ENCODE results near the gene HIPK3. TPM values are rescaled to one million over a fixed set of nuclear protein-coding genes. Genes with fewer than 3 reads are reported as not detected.
"Not testable (repeated sequence)": the region's sequence is repeated elsewhere in the genome, so short reads cannot be mapped to it uniquely, and the experiment has no call there.

The HIPK3 gene
- total RNA-seq, 1 donor from 2014 or later: 478 TPM

GRCh38 chr11:33294797-33295196 lies 37.6 kb downstream of the HIPK3 start:
- no peak overlapping the region for H3K27ac ChIP-seq (ENCODE audit: low read depth, low read length)

DNA sequence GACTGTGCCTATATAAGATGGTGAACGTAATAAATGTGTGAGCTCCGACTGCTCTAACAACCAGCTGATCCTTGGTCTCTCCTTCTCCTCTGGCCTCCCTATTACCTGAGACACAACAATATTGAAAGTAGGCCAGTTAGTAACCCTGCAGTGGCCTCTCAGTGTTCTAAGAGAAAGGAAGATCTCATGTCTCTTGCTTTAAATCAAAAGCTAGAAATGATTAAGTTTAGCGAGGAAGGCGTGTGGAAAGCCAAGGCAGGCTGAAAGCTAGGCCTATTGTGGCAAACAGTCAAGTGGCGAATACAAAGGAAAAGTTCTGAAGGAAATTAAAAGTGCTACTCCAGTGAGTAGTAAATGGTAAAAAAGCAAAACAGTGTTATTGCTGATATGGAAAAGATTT lies 39.5 kb downstream of the HIPK3 start:
- no peak overlapping the region for H3K27ac ChIP-seq (ENCODE audit: low read depth, low read length)
- no peaks in the 10 kb centered on the region for H3K27me3 ChIP-seq (ENCODE audit: control insufficient read depth in 3 of 3, insufficient read depth in 3 of 3, low read length in 3 of 3)
- peaks cover 24 to 26% (median 24%) of the 10 kb centered on the region in 3 donors for H3K4me1 ChIP-seq (ENCODE audit: control insufficient read depth in 3 of 3, insufficient read depth in 3 of 3, low read length in 3 of 3)
- no peak overlapping the region for H3K9ac ChIP-seq (ENCODE audit: low read depth in 1 of 3, low read length in 3 of 3)
- H3K4me3 ChIP-seq (ENCODE audit: low read length in 3 of 3): no peak overlapping the region
- H3K9me3 ChIP-seq (ENCODE audit: control insufficient read depth in 3 of 3, low read length in 3 of 3): no peaks in the 10 kb centered on the region
- H3K36me3 ChIP-seq (ENCODE audit: control insufficient read depth in 3 of 3, insufficient read depth in 3 of 3, low read length in 3 of 3): peaks cover 3 to 5% (median 5%) of the 10 kb centered on the region in 3 donors

More at GRCh38 chr11:33294797-33295196, 37.6 kb downstream of the HIPK3 start:
- H3K9me3 ChIP-seq (ENCODE audit: control insufficient read depth in 3 of 3, low read length in 3 of 3): no peaks in the 10 kb centered on the region
- H3K27me3 ChIP-seq (ENCODE audit: control insufficient read depth in 3 of 3, insufficient read depth in 3 of 3, low read length in 3 of 3): no peaks in the 10 kb centered on the region
- no peak overlapping the region for H3K9ac ChIP-seq (ENCODE audit: low read depth in 1 of 3, low read length in 3 of 3)
- no peak overlapping the region for H3K4me3 ChIP-seq (ENCODE audit: low read length in 3 of 3)
- peaks cover 20 to 33% (median 23%) of the 10 kb centered on the region in 3 donors for H3K4me1 ChIP-seq (ENCODE audit: control insufficient read depth in 3 of 3, insufficient read depth in 3 of 3, low read length in 3 of 3)
- H3K36me3 ChIP-seq (ENCODE audit: control insufficient read depth in 3 of 3, insufficient read depth in 3 of 3, low read length in 3 of 3): peaks cover 3 to 5% (median 5%) of the 10 kb centered on the region in 3 donors

DNA sequence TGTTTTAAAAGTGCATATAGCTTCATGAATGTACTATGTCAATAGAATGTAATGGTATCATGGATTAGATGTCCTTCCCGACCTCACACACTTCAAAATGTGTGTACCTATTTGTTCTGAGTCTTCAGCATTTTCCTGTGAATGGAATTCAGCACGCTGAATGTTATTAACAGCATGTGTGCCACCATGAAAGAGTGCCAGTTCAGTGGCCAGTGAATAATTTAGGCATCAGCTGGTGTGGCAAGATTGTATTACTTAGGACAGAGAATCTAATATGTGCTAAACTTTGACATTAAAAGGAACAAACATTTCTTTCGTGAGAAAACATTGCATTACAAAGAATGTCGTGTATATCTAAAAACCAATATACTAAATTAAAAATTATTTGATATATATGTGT lies 46.4 kb downstream of the HIPK3 start:
- peaks cover 16 to 25% (median 20%) of the 10 kb centered on the region in 3 donors for H3K4me1 ChIP-seq (ENCODE audit: control insufficient read depth in 3 of 3, insufficient read depth in 3 of 3, low read length in 3 of 3)
- H3K9me3 ChIP-seq (ENCODE audit: control insufficient read depth in 3 of 3, low read length in 3 of 3): no peaks in the 10 kb centered on the region
- H3K36me3 ChIP-seq (ENCODE audit: control insufficient read depth in 3 of 3, insufficient read depth in 3 of 3, low read length in 3 of 3): no peaks in the 10 kb centered on the region
- H3K9ac ChIP-seq (ENCODE audit: low read depth in 1 of 3, low read length in 3 of 3): peak overlapping the region; percentile 6 to 51 (median 48)
- H3K4me3 ChIP-seq (ENCODE audit: low read length in 3 of 3): peak overlapping the region in 1 of 3 donors; percentile 7
- peak overlapping the region; percentile 19 for H3K27ac ChIP-seq (ENCODE audit: low read depth, low read length)
- no peaks in the 10 kb centered on the region for H3K27me3 ChIP-seq (ENCODE audit: control insufficient read depth in 3 of 3, insufficient read depth in 3 of 3, low read length in 3 of 3)

GRCh38 chr11:33306821-33307220 lies 49.6 kb downstream of the HIPK3 start:
- not testable (repeated sequence) for H3K27ac ChIP-seq (ENCODE audit: low read depth, low read length); H3K9ac ChIP-seq (ENCODE audit: low read depth in 1 of 3, low read length in 3 of 3); H3K36me3 ChIP-seq (ENCODE audit: control insufficient read depth in 3 of 3, insufficient read depth in 3 of 3, low read length in 3 of 3); H3K27me3 ChIP-seq (ENCODE audit: control insufficient read depth in 3 of 3, insufficient read depth in 3 of 3, low read length in 3 of 3); H3K9me3 ChIP-seq (ENCODE audit: control insufficient read depth in 3 of 3, low read length in 3 of 3); H3K4me3 ChIP-seq (ENCODE audit: low read length in 3 of 3)
- H3K4me1 ChIP-seq (ENCODE audit: control insufficient read depth in 3 of 3, insufficient read depth in 3 of 3, low read length in 3 of 3): peaks cover 22 to 28% (median 22%) of the 10 kb centered on the region in 3 donors

DNA sequence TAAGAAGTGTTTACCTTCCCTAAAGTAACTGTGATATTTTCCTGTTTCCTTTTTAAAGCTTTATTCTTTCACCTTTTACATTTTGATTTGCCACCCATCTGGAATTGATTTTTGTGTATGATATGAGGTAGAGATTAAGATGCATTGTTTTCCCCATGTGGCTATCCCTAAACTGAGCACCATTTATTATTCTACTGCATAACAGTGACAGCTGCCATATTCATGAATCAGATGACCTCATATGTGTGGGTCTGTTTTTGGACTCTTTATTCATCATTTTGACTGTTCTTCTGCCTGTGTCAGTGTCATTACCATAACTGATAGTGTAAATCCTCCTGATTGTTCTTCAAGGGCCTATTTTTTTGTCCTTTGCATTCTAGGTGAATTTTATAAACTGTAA lies 50.8 kb downstream of the HIPK3 start:
- H3K27me3 ChIP-seq (ENCODE audit: control insufficient read depth in 3 of 3, insufficient read depth in 3 of 3, low read length in 3 of 3): no peaks in the 10 kb centered on the region
- no peaks in the 10 kb centered on the region for H3K9me3 ChIP-seq (ENCODE audit: control insufficient read depth in 3 of 3, low read length in 3 of 3)
- H3K9ac ChIP-seq (ENCODE audit: low read depth in 1 of 3, low read length in 3 of 3): no peak overlapping the region
- H3K4me3 ChIP-seq (ENCODE audit: low read length in 3 of 3): no peak overlapping the region
- peaks cover 18 to 28% (median 27%) of the 10 kb centered on the region in 3 donors for H3K4me1 ChIP-seq (ENCODE audit: control insufficient read depth in 3 of 3, insufficient read depth in 3 of 3, low read length in 3 of 3)
- no peak overlapping the region for H3K27ac ChIP-seq (ENCODE audit: low read depth, low read length)
- no peaks in the 10 kb centered on the region for H3K36me3 ChIP-seq (ENCODE audit: control insufficient read depth in 3 of 3, insufficient read depth in 3 of 3, low read length in 3 of 3)

- H3K9ac ChIP-seq (ENCODE audit: low read depth in 1 of 3, low read length in 3 of 3): no peak overlapping the region
- no peak overlapping the region for H3K27ac ChIP-seq (ENCODE audit: low read depth, low read length)
Measured at GRCh38 chr11:33309118-33309517, 51.9 kb downstream of the HIPK3 start.

GRCh38 chr11:33310720-33311500 lies 53.7 kb downstream of the HIPK3 start:
- Histone ChIP-seq H3K9me3 (ENCODE audit: control insufficient read depth in 3 of 3, low read length in 3 of 3) (no peaks in the 10 kb centered on the region), H3K27me3 (ENCODE audit: control insufficient read depth in 3 of 3, insufficient read depth in 3 of 3, low read length in 3 of 3) (no peaks in the 10 kb centered on the region), H3K4me1 (ENCODE audit: control insufficient read depth in 3 of 3, insufficient read depth in 3 of 3, low read length in 3 of 3) (peaks cover 27 to 36% (median 33%) of the 10 kb centered on the region in 3 donors), H3K36me3 (ENCODE audit: control insufficient read depth in 3 of 3, insufficient read depth in 3 of 3, low read length in 3 of 3) (no peaks in the 10 kb centered on the region), H3K9ac (ENCODE audit: low read depth in 1 of 3, low read length in 3 of 3) (no peak overlapping the region), H3K4me3 (ENCODE audit: low read length in 3 of 3) (no peak overlapping the region), H3K27ac (ENCODE audit: low read depth, low read length) (peak overlapping the region; percentile 38)

More at GRCh38 chr11:33309118-33309517, 51.9 kb downstream of the HIPK3 start:
- H3K9me3 ChIP-seq (ENCODE audit: control insufficient read depth in 3 of 3, low read length in 3 of 3): no peaks in the 10 kb centered on the region
- peaks cover 22 to 31% (median 27%) of the 10 kb centered on the region in 3 donors for H3K4me1 ChIP-seq (ENCODE audit: control insufficient read depth in 3 of 3, insufficient read depth in 3 of 3, low read length in 3 of 3)
- no peaks in the 10 kb centered on the region for H3K27me3 ChIP-seq (ENCODE audit: control insufficient read depth in 3 of 3, insufficient read depth in 3 of 3, low read length in 3 of 3)
- H3K4me3 ChIP-seq (ENCODE audit: low read length in 3 of 3): no peak overlapping the region
- no peaks in the 10 kb centered on the region for H3K36me3 ChIP-seq (ENCODE audit: control insufficient read depth in 3 of 3, insufficient read depth in 3 of 3, low read length in 3 of 3)

GRCh38 chr11:33311680-33312079 lies 54.5 kb downstream of the HIPK3 start:
- no peaks in the 10 kb centered on the region for H3K9me3 ChIP-seq (ENCODE audit: control insufficient read depth in 3 of 3, low read length in 3 of 3)
- H3K9ac ChIP-seq (ENCODE audit: low read depth in 1 of 3, low read length in 3 of 3): no peak overlapping the region
- H3K4me3 ChIP-seq (ENCODE audit: low read length in 3 of 3): no peak overlapping the region
- no peaks in the 10 kb centered on the region for H3K36me3 ChIP-seq (ENCODE audit: control insufficient read depth in 3 of 3, insufficient read depth in 3 of 3, low read length in 3 of 3)
- H3K27ac ChIP-seq (ENCODE audit: low read depth, low read length): peak overlapping the region; percentile 5
- H3K4me1 ChIP-seq (ENCODE audit: control insufficient read depth in 3 of 3, insufficient read depth in 3 of 3, low read length in 3 of 3): peaks cover 31 to 41% (median 39%) of the 10 kb centered on the region in 3 donors
- H3K27me3 ChIP-seq (ENCODE audit: control insufficient read depth in 3 of 3, insufficient read depth in 3 of 3, low read length in 3 of 3): no peaks in the 10 kb centered on the region

DNA sequence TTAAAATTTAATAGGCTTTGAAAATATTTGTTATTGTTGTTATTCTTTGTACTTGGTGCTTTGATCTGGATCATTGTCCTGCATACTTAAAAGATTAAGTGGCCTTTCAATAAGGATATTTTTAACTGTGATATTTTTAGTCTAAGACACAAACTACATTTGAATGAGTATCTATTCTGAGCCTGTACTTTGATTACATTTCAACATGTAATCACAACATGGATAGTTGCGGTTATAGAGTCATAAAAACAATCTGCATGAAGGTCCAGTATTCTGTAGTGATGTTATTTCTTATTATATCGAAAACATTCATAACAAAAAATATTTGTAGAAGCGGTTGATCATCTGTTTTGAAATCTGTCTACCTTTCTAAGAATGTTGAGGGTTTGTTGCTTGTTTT lies 58.6 kb downstream of the HIPK3 start:
- peaks cover 44 to 50% (median 46%) of the 10 kb centered on the region in 3 donors for H3K4me1 ChIP-seq (ENCODE audit: control insufficient read depth in 3 of 3, insufficient read depth in 3 of 3, low read length in 3 of 3)
- H3K9me3 ChIP-seq (ENCODE audit: control insufficient read depth in 3 of 3, low read length in 3 of 3): no peaks in the 10 kb centered on the region
- H3K4me3 ChIP-seq (ENCODE audit: low read length in 3 of 3): no peak overlapping the region
- no peaks in the 10 kb centered on the region for H3K36me3 ChIP-seq (ENCODE audit: control insufficient read depth in 3 of 3, insufficient read depth in 3 of 3, low read length in 3 of 3)
- peak overlapping the region; percentile 77 for H3K27ac ChIP-seq (ENCODE audit: low read depth, low read length)
- no peaks in the 10 kb centered on the region for H3K27me3 ChIP-seq (ENCODE audit: control insufficient read depth in 3 of 3, insufficient read depth in 3 of 3, low read length in 3 of 3)
- H3K9ac ChIP-seq (ENCODE audit: low read depth in 1 of 3, low read length in 3 of 3): peak overlapping the region in 2 of 3 donors; percentile 13 to 55

GRCh38 chr11:33317662-33318061 lies 60.5 kb downstream of the HIPK3 start:
- no peaks in the 10 kb centered on the region for H3K36me3 ChIP-seq (ENCODE audit: control insufficient read depth in 3 of 3, insufficient read depth in 3 of 3, low read length in 3 of 3)
- H3K9me3 ChIP-seq (ENCODE audit: control insufficient read depth in 3 of 3, low read length in 3 of 3): no peaks in the 10 kb centered on the region
- H3K4me3 ChIP-seq (ENCODE audit: low read length in 3 of 3): no peak overlapping the region
- H3K27me3 ChIP-seq (ENCODE audit: control insufficient read depth in 3 of 3, insufficient read depth in 3 of 3, low read length in 3 of 3): no peaks in the 10 kb centered on the region
- no peak overlapping the region for H3K9ac ChIP-seq (ENCODE audit: low read depth in 1 of 3, low read length in 3 of 3)
- no peak overlapping the region for H3K27ac ChIP-seq (ENCODE audit: low read depth, low read length)
- H3K4me1 ChIP-seq (ENCODE audit: control insufficient read depth in 3 of 3, insufficient read depth in 3 of 3, low read length in 3 of 3): peaks cover 40 to 46% (median 43%) of the 10 kb centered on the region in 3 donors

Data from skeletal muscle tissue (tissue), 4 donors.